Right ventricle myocardium superior (tissue), 1 donor: ENCODE results near the gene SLC6A1. TPM values are rescaled to one million over a fixed set of nuclear protein-coding genes. Genes with fewer than 3 reads are reported as not detected.
"Not testable (repeated sequence)": the region's sequence is repeated elsewhere in the genome, so short reads cannot be mapped to it uniquely, and the experiment has no call there.

ENCODE experiments used
- ATAC-seq: fragments of 200-7000 bp; cut with Tn5 transposase; one replicate; pipeline ENCODE4 v1.9.1; 2020; ENCODE audit warnings: mild to moderate bottlenecking; ENCODE audit not compliant: poor library complexity
- DNase-seq: peaks from one replicate; pipeline ENCODE4 v3.0.0-alpha.2; 2020
- intact Hi-C: fragments of 100-400 bp; cut with DNase I; formaldehyde crosslinking; loops from one replicate; pipeline ENCODE4 v1.11.2; 2022
- total RNA-seq: library from RNA; stranded (reverse); fragmentation: NEBNext Ultra II Directional; extraction: Animal tissue kit (Norgen Biotek cat#: 25700); gene quantifications from one replicate; pipeline ENCODE4 v1.2.1, GENCODE V29; 2021
- donor health status: DM: no; HTN: yes; CAD: no; lungs with severe emphysema.

SLC6A1 gene
- total RNA-seq, 1 donor from 2014 or later: 0.73 TPM

GRCh38 chr3:11045536-11045935, 53.0 kb downstream of the SLC6A1 start:
- ATAC-seq (no peak), DNase-seq (no peak)
- intact Hi-C loops: no loop called here

- intact Hi-C loops: no loop called here
- ATAC-seq: no peak
- no peak for DNase-seq
Observed at GRCh38 chr3:11047500-11047899, 55.0 kb downstream of the SLC6A1 start.

- no peak for DNase-seq
- intact Hi-C loops: no loop called here
- no peak for ATAC-seq
Observed at GRCh38 chr3:11050666-11051323, 58.2 kb downstream of the SLC6A1 start.

- ATAC-seq: no peak
- DNase-seq: no peak
- intact Hi-C loops: no loop called here
Observed at GRCh38 chr3:11053926-11054503, 61.5 kb downstream of the SLC6A1 start.

- intact Hi-C loops: loop anchor here (5.0 kb wide), 1 partner anchor 152 kb away; no protein-coding TSS in a partner anchor
- ATAC-seq (no peak), DNase-seq (no peak)
Observed at GRCh38 chr3:11054739-11055438, 62.3 kb downstream of the SLC6A1 start.

GRCh38 chr3:11055496-11055895, 62.9 kb downstream of the SLC6A1 start:
- intact Hi-C loops: loop anchor here (5.0 kb wide), 1 partner anchor 152 kb away; no protein-coding TSS in a partner anchor
- DNase-seq: no peak
- no peak for ATAC-seq

- intact Hi-C loops: loop anchor here (5.0 kb wide), 1 partner anchor 151 kb away; no protein-coding TSS in a partner anchor
- no peak for ATAC-seq
- DNase-seq: no peak
Observed at GRCh38 chr3:11056531-11057050, 64.0 kb downstream of the SLC6A1 start.

- no peak for DNase-seq
- no peak for ATAC-seq
- intact Hi-C loops: loop anchor here (5.0 kb wide), 1 partner anchor 150 kb away; no protein-coding TSS in a partner anchor
Observed at GRCh38 chr3:11057655-11058054, 65.1 kb downstream of the SLC6A1 start.

- ATAC-seq: peak; percentile 93
- DNase-seq: no peak
- intact Hi-C loops: loop anchor here (1.0 to 5.0 kb wide), 2 partner anchors 114 to 148 kb away; no protein-coding TSS in a partner anchor
Observed at GRCh38 chr3:11059090-11059798, 66.7 kb downstream of the SLC6A1 start.

- ATAC-seq: no peak
- no peak for DNase-seq
- intact Hi-C loops: loop anchor here (1.0 to 10.0 kb wide), 4 partner anchors 114 to 297 kb away; no protein-coding TSS in a partner anchor
Observed at GRCh38 chr3:11059799-11060115, 67.2 kb downstream of the SLC6A1 start.

GRCh38 chr3:11060500-11061251, 68.1 kb downstream of the SLC6A1 start:
- peak; percentile 85 for ATAC-seq
- DNase-seq: peak; percentile 77
- intact Hi-C loops: loop anchor here (5.0 to 10.0 kb wide), 2 partner anchors 274 to 298 kb away; no protein-coding TSS in a partner anchor

GRCh38 chr3:11061268-11061871, 68.8 kb downstream of the SLC6A1 start:
- not testable (repeated sequence) for ATAC-seq, DNase-seq
- intact Hi-C loops: loop anchor here (5.0 to 10.0 kb wide), 2 partner anchors 273 to 299 kb away; no protein-coding TSS in a partner anchor

GRCh38 chr3:11062704-11063103, 70.2 kb downstream of the SLC6A1 start:
- intact Hi-C loops: loop anchor here (5.0 to 10.0 kb wide), 2 partner anchors 272 to 300 kb away; no protein-coding TSS in a partner anchor
- ATAC-seq: no peak
- DNase-seq: no peak

GRCh38 chr3:11071096-11071755, 78.7 kb downstream of the SLC6A1 start:
- DNase-seq (no peak), ATAC-seq (no peak)
- intact Hi-C loops: no loop called here

- DNase-seq: no peak
- no peak for ATAC-seq
- intact Hi-C loops: no loop called here
Observed at GRCh38 chr3:11072631-11073030, 80.1 kb downstream of the SLC6A1 start.

GRCh38 chr3:11074011-11074410, 81.5 kb downstream of the SLC6A1 start:
- ATAC-seq (no peak), DNase-seq (no peak)
- intact Hi-C loops: no loop called here

- ATAC-seq (no peak), DNase-seq (no peak)
- intact Hi-C loops: no loop called here
Observed at GRCh38 chr3:11074451-11074850, 81.9 kb downstream of the SLC6A1 start.
